K562 (cell line): ENCODE measurements around the gene KMT2D. TPM values are rescaled to one million over a fixed set of nuclear protein-coding genes. Genes with fewer than 3 reads are reported as not detected.
A peak's percentile ranks its signal among the peaks of the same experiment; 100 is the strongest.

Experiments used
- ARNT ChIP-seq, 2 experiments: fragments of 450-650 bp; IDR thresholded peaks; 2 replicates each; pipeline ENCODE4 v1.6.1; 2016; ENCODE audit warnings: mild to moderate bottlenecking in 1 of 2
- BHLHE40 ChIP-seq: IDR thresholded peaks from 2 replicates; pipeline ENCODE4 v1.6.1; 2011; ENCODE audit warnings: low read length, improper control_type of control experiment
- C11orf30 ChIP-seq: fragments of 450-650 bp; IDR thresholded peaks from 2 replicates; pipeline ENCODE4 v1.6.1; 2016; ENCODE audit warnings: low read depth, mild to moderate bottlenecking
- CBFB ChIP-seq: sonication (generic); formaldehyde crosslinking; IDR thresholded peaks from 2 replicates; pipeline ENCODE4 v1.4.0; 2020; ENCODE audit warnings: mild to moderate bottlenecking, missing genetic modification reagents
- CHD1 ChIP-seq: fragments of 200-600 bp; sonication (generic); IDR thresholded peaks from one replicate; pipeline ENCODE4 v1.6.1; 2012; ENCODE audit warnings: mild to moderate bottlenecking, moderate library complexity, low read length, inconsistent platforms
- DDX20 ChIP-seq: fragments of 450-650 bp; IDR thresholded peaks from 2 replicates; pipeline ENCODE4 v1.6.1; 2016; ENCODE audit warnings: missing genetic modification characterization, low read depth, mild to moderate bottlenecking, missing compliant biosample characterization, moderate library complexity
- DMBX1 ChIP-seq: fragments of 250-450 bp; sonication (Bioruptor Pico); IDR thresholded peaks from 2 replicates; pipeline ENCODE4 v1.8.0; 2022; ENCODE audit warnings: inconsistent platforms, mild to moderate bottlenecking, moderate library complexity, borderline replicate concordance
- ERF ChIP-seq: fragments of 450-650 bp; formaldehyde crosslinking; IDR thresholded peaks from 2 replicates; pipeline ENCODE4 v1.4.0; 2020; ENCODE audit warnings: mild to moderate bottlenecking, mixed read lengths
- GABPA ChIP-seq: fragments of 200-800 bp; sonication (Bioruptor generic); conservative IDR thresholded peaks from 2 replicates; pipeline ENCODE4 v1.6.1; 2016; ENCODE audit warnings: low read depth, missing genetic modification characterization, missing compliant biosample characterization
- HNRNPK ChIP-seq: fragments of 200-400 bp; formaldehyde crosslinking; IDR thresholded peaks from one replicate; pipeline ENCODE4 v1.6.1; 2018; ENCODE audit warnings: mild to moderate bottlenecking, low read depth, low read length; ENCODE audit not compliant: poor library complexity, severe bottlenecking
- HNRNPLL ChIP-seq: fragments of 200-400 bp; formaldehyde crosslinking; IDR thresholded peaks from 2 replicates; pipeline ENCODE4 v1.6.1; 2017; ENCODE audit warnings: low read length, low read depth, mild to moderate bottlenecking; ENCODE audit not compliant: poor library complexity, severe bottlenecking
- JUN ChIP-seq, 2 experiments: sonication (generic) in 1 of 2; formaldehyde crosslinking in 1 of 2; IDR thresholded peaks; 2 replicates each; pipeline versions ENCODE4 v1.6.1 to v1.8.0; 2012 to 2022; ENCODE audit warnings: borderline replicate concordance in 2 of 2, mild to moderate bottlenecking in 2 of 2, improper control_type of control experiment in 1 of 2, low read depth in 1 of 2, low read length in 1 of 2, missing genetic modification reagents in 1 of 2
- LCOR ChIP-seq: sonication (generic); formaldehyde crosslinking; IDR thresholded peaks from 2 replicates; pipeline ENCODE4 v1.8.0; 2022; ENCODE audit warnings: mild to moderate bottlenecking, missing genetic modification reagents
- NFATC3 ChIP-seq: fragments of 450-650 bp; IDR thresholded peaks from 2 replicates; pipeline ENCODE4 v1.6.1; 2017; ENCODE audit warnings: mild to moderate bottlenecking
- NR2C2 ChIP-seq, 2 experiments: fragments of 200-800 bp in 1 of 2; sonication (Bioruptor generic) in 1 of 2; sonication (generic) in 1 of 2; formaldehyde crosslinking in 1 of 2; IDR thresholded peaks; 2 replicates each; pipeline versions ENCODE4 v1.6.1 to v1.8.0; 2016 to 2022; ENCODE audit warnings: mild to moderate bottlenecking in 1 of 2, missing compliant biosample characterization in 1 of 2, missing genetic modification characterization in 1 of 2, missing genetic modification reagents in 1 of 2
- RAD21 ChIP-seq, 2 experiments: fragments of 250-450 bp in 1 of 2; fragments of 450-650 bp in 1 of 2; sonication (Bioruptor Pico) in 1 of 2; formaldehyde crosslinking in 1 of 2; IDR thresholded peaks in 1 of 2; conservative IDR thresholded peaks in 1 of 2; 2 replicates each; pipeline versions ENCODE4 v1.4.0 to v1.8.0; 2020 to 2022; ENCODE audit warnings: mild to moderate bottlenecking in 2 of 2, moderate library complexity in 1 of 2
- RBFOX2 ChIP-seq: fragments of 200-400 bp; formaldehyde crosslinking; IDR thresholded peaks from 2 replicates; pipeline ENCODE4 v1.6.1; 2017; ENCODE audit warnings: low read depth, mild to moderate bottlenecking, low read length, moderate library complexity
- STAG1 ChIP-seq: sonication (generic); formaldehyde crosslinking; IDR thresholded peaks from 2 replicates; pipeline ENCODE4 v1.5.0; 2020; ENCODE audit warnings: missing genetic modification reagents, borderline replicate concordance
- TRIM28 ChIP-seq: fragments of 450-650 bp; IDR thresholded peaks from 2 replicates; pipeline ENCODE4 v1.6.1; 2017
- ZEB2 ChIP-seq: fragments of 450-650 bp; IDR thresholded peaks from 2 replicates; pipeline ENCODE4 v1.6.1; 2016
- ZFP1 ChIP-seq: fragments of 450-650 bp; formaldehyde crosslinking; IDR thresholded peaks from 2 replicates; pipeline ENCODE4 v1.4.0; 2020; ENCODE audit warnings: mild to moderate bottlenecking, mixed read lengths
- ZNF384 ChIP-seq: IDR thresholded peaks from 2 replicates; pipeline ENCODE4 v1.6.1; 2012; ENCODE audit warnings: low read depth, low read length, improper control_type of control experiment
- polyA plus RNA-seq, 8 experiments: library from polyadenylated mRNA; depleted of rRNA in 4 of 8; stranded (reverse) in 5 of 8; unstranded in 3 of 8; fragments of >200 nt; fragmentation: Nextera tagmentation in 2 of 8; fragmentation: Illumina TruSeq in 1 of 8; extraction: Ambion mirVana in 2 of 8; extraction: Trizol in 1 of 8; gene quantifications; 2 replicates each; pipeline versions ENCODE4 v1.2.1 to v1.2.3, GENCODE V29; 2011 to 2014; ENCODE audit warnings: inconsistent platforms in 1 of 8, missing spikeins in 1 of 8
- total RNA-seq, 7 experiments: library from RNA; depleted of rRNA in 6 of 7; stranded (reverse); fragments of >200 nt in 6 of 7; fragmentation: Illumina TruSeq in 2 of 7; extraction: Trizol in 2 of 7; gene quantifications; 2 replicates each; pipeline versions ENCODE4 v1.2.1 to v1.2.3, GENCODE V29; 2011 to 2021; ENCODE audit warnings: low replicate concordance in 1 of 7
- TF ChIP-seq, protein P1 (sequence below): IDR thresholded peaks from 2 replicates; pipeline ENCODE4 v1.6.1; 2014; ENCODE audit warnings: antibody characterized with exemption
- TF ChIP-seq, protein P2 (sequence below), 2 experiments: IDR thresholded peaks; 2 replicates each; pipeline ENCODE4 v1.6.1; 2011; ENCODE audit warnings: borderline replicate concordance in 1 of 2, control low read depth in 1 of 2, low read depth in 1 of 2, low read length in 1 of 2, mild to moderate bottlenecking in 1 of 2, mixed read lengths in 1 of 2, moderate library complexity in 1 of 2; ENCODE audit not compliant: insufficient read depth in 1 of 2, insufficient read length in 1 of 2, poor library complexity in 1 of 2, severe bottlenecking in 1 of 2; ENCODE audit errors: extremely low read depth in 1 of 2

The KMT2D gene
- total and polyA plus RNA-seq, 9 of the 15 experiments (the other 6 are each of a cell fraction or from before 2014, with no cell fraction given) = 0.22 to 93.7 (median 13.7) TPM

DNA sequence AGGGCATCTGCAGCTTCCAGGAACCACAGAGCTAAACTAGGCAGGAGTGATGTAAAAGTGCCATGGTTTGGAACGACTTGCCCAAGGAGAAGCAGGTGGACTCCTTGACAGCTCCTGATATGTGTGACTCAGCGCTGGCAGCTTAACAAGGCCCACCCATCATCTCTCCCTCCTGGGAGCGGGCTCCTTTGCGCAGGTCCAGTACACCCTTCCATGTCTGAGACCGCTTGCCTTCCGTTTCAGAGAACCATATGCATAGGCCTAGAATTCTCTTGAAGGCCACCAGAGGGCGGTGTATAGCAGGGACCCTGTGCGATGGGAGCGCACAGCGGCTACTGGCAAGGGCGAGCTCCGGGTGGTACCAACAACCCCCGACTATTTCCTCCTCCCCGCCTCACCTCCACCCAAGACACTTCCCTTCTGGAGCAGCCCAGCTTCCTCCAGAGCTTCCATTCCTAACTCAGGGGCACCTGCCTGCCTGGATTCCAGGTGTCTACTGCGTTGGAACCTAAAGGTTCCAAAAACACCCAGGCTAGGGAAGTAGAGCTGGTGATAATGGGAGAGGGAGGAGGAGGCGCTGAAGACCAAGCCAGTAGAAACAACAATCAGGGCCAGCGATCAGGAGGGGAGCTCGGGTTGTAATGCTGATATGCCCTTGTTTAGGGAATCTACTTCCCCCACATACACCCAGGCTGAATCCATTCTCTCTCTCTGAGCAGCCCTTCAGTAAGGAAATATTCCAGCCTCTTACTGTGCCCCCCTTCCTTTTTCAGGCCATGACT is 27.7 kb upstream of the KMT2D start (continued):
- TF ChIP-seq NFATC3 (no peak), HNRNPK (no peak), GABPA (tag) (0 out of 2 replicates have a peak, but pooled peaks have one; percentile 21), DDX20 (no peak), ZFP1 (no peak), STAG1 (CRISPR knock-in tag) (no peak), ZEB2 (peak; percentile 49; the same call in 1 of the 2 replicates), CHD1 (no peak), TRIM28 (peak; percentile 72; the same call in 1 of the 2 replicates), ARNT (IDR thresholded peaks at IDR 0.05) (no peak), JUN (IDR thresholded peaks at IDR 0.05; ENCODE audit: borderline replicate concordance, low read depth, low read length) (peak; percentile 52; the same call in 1 of the 2 replicates), JUN (CRISPR knock-in tag; IDR thresholded peaks at IDR 0.05; ENCODE audit: borderline replicate concordance) (no peak), ERF (CRISPR knock-in tag) (0 out of 2 replicates have a peak, but pooled peaks have one; percentile 32), ZNF384 (peak; percentile 45; the same call in 1 of the 2 replicates), NR2C2 (CRISPR knock-in tag; IDR thresholded peaks at IDR 0.05) (peak; percentile 54; the same call in 1 of the 2 replicates), NR2C2 (tag; IDR thresholded peaks at IDR 0.05) (no peak), RAD21 (CRISPR knock-in tag; conservative IDR thresholded peaks at IDR 0.05 in 1 of 2, IDR thresholded peaks at IDR 0.05 in 1 of 2) (peak; percentile 85 to 88), C11orf30 (peak; percentile 55), DMBX1 (CRISPR knock-in tag) (no peak), BHLHE40 (peak; percentile 49), HNRNPLL (peak; percentile 70), CBFB (CRISPR knock-in tag) (0 out of 2 replicates have a peak, but pooled peaks have one; percentile 29), LCOR (CRISPR knock-in tag) (peak; percentile 86), RBFOX2 (peak; percentile 42)
- TF ChIP-seq, protein P1, sequence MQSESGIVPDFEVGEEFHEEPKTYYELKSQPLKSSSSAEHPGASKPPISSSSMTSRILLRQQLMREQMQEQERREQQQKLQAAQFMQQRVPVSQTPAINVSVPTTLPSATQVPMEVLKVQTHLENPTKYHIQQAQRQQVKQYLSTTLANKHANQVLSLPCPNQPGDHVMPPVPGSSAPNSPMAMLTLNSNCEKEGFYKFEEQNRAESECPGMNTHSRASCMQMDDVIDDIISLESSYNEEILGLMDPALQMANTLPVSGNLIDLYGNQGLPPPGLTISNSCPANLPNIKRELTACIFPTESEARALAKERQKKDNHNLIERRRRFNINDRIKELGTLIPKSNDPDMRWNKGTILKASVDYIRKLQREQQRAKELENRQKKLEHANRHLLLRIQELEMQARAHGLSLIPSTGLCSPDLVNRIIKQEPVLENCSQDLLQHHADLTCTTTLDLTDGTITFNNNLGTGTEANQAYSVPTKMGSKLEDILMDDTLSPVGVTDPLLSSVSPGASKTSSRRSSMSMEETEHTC = no peak
- TF ChIP-seq, protein P2, sequence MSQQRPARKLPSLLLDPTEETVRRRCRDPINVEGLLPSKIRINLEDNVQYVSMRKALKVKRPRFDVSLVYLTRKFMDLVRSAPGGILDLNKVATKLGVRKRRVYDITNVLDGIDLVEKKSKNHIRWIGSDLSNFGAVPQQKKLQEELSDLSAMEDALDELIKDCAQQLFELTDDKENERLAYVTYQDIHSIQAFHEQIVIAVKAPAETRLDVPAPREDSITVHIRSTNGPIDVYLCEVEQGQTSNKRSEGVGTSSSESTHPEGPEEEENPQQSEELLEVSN (IDR thresholded peaks at IDR 0.05; ENCODE audit: borderline replicate concordance in 1 of 2, extremely low read depth in 1 of 2, insufficient read depth in 1 of 2, insufficient read length in 1 of 2, low read depth in 1 of 2, low read length in 1 of 2, poor library complexity in 1 of 2, severe bottlenecking in 1 of 2) = peak in 1 of 2 experiments; percentile 30
